PC-3 (cell line): Measurements from ENCODE around the gene ATXN7L2. TPM values are rescaled to one million over a fixed set of nuclear protein-coding genes. Genes with fewer than 3 reads are reported as not detected.

ENCODE experiments used
- ATAC-seq: fragments of 200-7000 bp; cut with Tn5 transposase; 2 replicates; pipeline ENCODE4 v1.9.1; 2020; ENCODE audit warnings: mild to moderate bottlenecking, moderate library complexity
- BruUV-seq: library from RNA; stranded (reverse); fragments of 400-500 nt; replicated peaks from 2 replicates; lab custom pipeline; 2021; lab: Mats Ljungman, UMichigan
- CTCF ChIA-PET: fragments of 300-600 bp; sonication (Branson Sonifier 250); formaldehyde crosslinking; loops from one replicate; lab custom pipeline; 2022; ENCODE audit warnings: antibody characterized with exemption; lab: Charles Lee
- POLR2A ChIA-PET: fragments of 300-600 bp; sonication (Branson Sonifier 250); formaldehyde crosslinking; loops from one replicate; lab custom pipeline; 2022; ENCODE audit warnings: antibody characterized with exemption; ENCODE audit not compliant: unreplicated experiment; lab: Charles Lee
- DNase-seq: peaks from one replicate; pipeline ENCODE4 v3.0.0-alpha.2; 2015
- H2AFZ ChIP-seq: fragments of 300-600 bp; sonication (generic); 2 replicates; pipeline ENCODE4 v1.6.0; 2016; ENCODE audit warnings: antibody characterized with exemption, low read length
- H3F3A ChIP-seq: fragments of 300-600 bp; sonication (generic); one replicate; pipeline ENCODE4 v1.6.0; 2017; ENCODE audit warnings: antibody characterized with exemption, low read length, control low read depth, mild to moderate bottlenecking; ENCODE audit not compliant: unreplicated experiment
- H3K27ac ChIP-seq: fragments of 300-600 bp; sonication (generic); 2 replicates; pipeline ENCODE4 v1.5.1; 2016; ENCODE audit warnings: mild to moderate bottlenecking, low read length
- H3K27me3 ChIP-seq: fragments of 300-600 bp; sonication (generic); 2 replicates; pipeline ENCODE4 v1.6.1; 2016; ENCODE audit warnings: low read length, mixed read lengths
- H3K36me3 ChIP-seq: fragments of 300-600 bp; sonication (generic); 2 replicates; pipeline ENCODE4 v1.6.1; 2016; ENCODE audit warnings: low read depth, mixed run types, low read length, mixed read lengths
- H3K4me1 ChIP-seq: fragments of 300-600 bp; sonication (generic); 2 replicates; pipeline ENCODE4 v1.5.1; 2016; ENCODE audit warnings: low read length; ENCODE audit not compliant: insufficient read depth
- H3K4me2 ChIP-seq: fragments of 300-600 bp; sonication (generic); 2 replicates; pipeline ENCODE4 v1.6.0; 2016; ENCODE audit warnings: low read length
- H3K4me3 ChIP-seq: fragments of 300-600 bp; sonication (generic); 2 replicates; pipeline ENCODE4 v1.5.1; 2016; ENCODE audit warnings: mild to moderate bottlenecking, low read length, mixed read lengths
- H3K79me2 ChIP-seq: fragments of 300-600 bp; sonication (generic); 2 replicates; pipeline ENCODE4 v1.6.1; 2017; ENCODE audit warnings: low read length, mixed read lengths
- H3K9ac ChIP-seq: fragments of 300-600 bp; sonication (generic); 2 replicates; pipeline ENCODE4 v1.6.0; 2016; ENCODE audit warnings: mild to moderate bottlenecking, low read length
- H3K9me2 ChIP-seq: fragments of 300-600 bp; sonication (generic); replicated peaks from 2 replicates; pipeline ENCODE4 v1.6.1; 2016; ENCODE audit warnings: mixed run types, low read length, mixed read lengths
- H3K9me3 ChIP-seq: fragments of 300-600 bp; sonication (generic); 2 replicates; pipeline ENCODE4 v1.6.1; 2016; ENCODE audit warnings: low read length, mixed read lengths
- H4K20me1 ChIP-seq: fragments of 300-600 bp; sonication (generic); 2 replicates; pipeline ENCODE4 v1.6.1; 2016; ENCODE audit warnings: low read length, mixed read lengths
- CTCF ChIP-seq: fragments of 300-600 bp; sonication (generic); conservative IDR thresholded peaks from 2 replicates; pipeline ENCODE4 v1.5.1; 2017; ENCODE audit warnings: antibody characterized with exemption, low read depth, mild to moderate bottlenecking, low read length
- EZH2 ChIP-seq: fragments of 300-600 bp; sonication (generic); IDR thresholded peaks from one replicate; pipeline ENCODE4 v1.6.1; 2017; ENCODE audit warnings: antibody characterized with exemption, mild to moderate bottlenecking, low read length; ENCODE audit not compliant: unreplicated experiment
- EZH2phosphoT487 ChIP-seq: fragments of 300-600 bp; sonication (generic); IDR thresholded peaks from 2 replicates; pipeline ENCODE4 v1.6.1; 2018; ENCODE audit warnings: mild to moderate bottlenecking, antibody characterized with exemption, low read length, borderline replicate concordance
- intact Hi-C: fragments of 100-400 bp; cut with micrococcal nuclease; formaldehyde crosslinking; loops from 2 replicates; pipeline ENCODE4 v1.9.0; 2023
- total RNA-seq: library from RNA; depleted of rRNA; stranded (reverse); fragments of >200 nt; gene quantifications from 2 replicates; pipeline ENCODE4 v1.2.3, GENCODE V29; 2014

The ATXN7L2 gene
- total RNA-seq, 1 experiment from 2014 or later = 9.4 TPM

- H3K4me2 ChIP-seq = peak within 1 kb of the TSS; percentile 97
- H3K27me3 ChIP-seq = no peaks in the 10 kb centered on the region
- H3K36me3 ChIP-seq = no peaks in the 10 kb centered on the region
- CTCF ChIA-PET = interaction anchor here (0.5 kb wide), 1 partner anchor 140 kb away, joined by 3 read pairs; no protein-coding TSS in a partner anchor
- no peaks in the 10 kb centered on the region for H3K79me2 ChIP-seq
- intact Hi-C loops = no loop called here
- peak; percentile 69 for ATAC-seq
- H3F3A ChIP-seq = no peaks in the 10 kb centered on the region
- H3K9me3 ChIP-seq = no peaks in the 10 kb centered on the region
- peaks cover 6% of the 10 kb centered on the region; the same call in 1 of the 2 replicates for H3K4me1 ChIP-seq
- H3K27ac ChIP-seq = no peak within 1 kb of the TSS
- H3K9ac ChIP-seq = peak within 1 kb of the TSS; percentile 40
- H4K20me1 ChIP-seq = no peaks in the 10 kb centered on the region
- peak within 1 kb of the TSS; percentile 97 for H2AFZ ChIP-seq
- POLR2A ChIA-PET = interaction anchor here (0.8 kb wide), 1 partner anchor 26 kb away, joined by 3 read pairs; the partner anchor contains the start of gene ATXN7L2
- H3K4me3 ChIP-seq = peak within 1 kb of the TSS; percentile 77
- no peaks in the 10 kb centered on the region for H3K9me2 ChIP-seq
- DNase-seq = peak; percentile 49
- BruUV-seq = no TSS peak
- TF ChIP-seq EZH2 (no peak), CTCF (no peak), EZH2phosphoT487 (no peak)
Measured at GRCh38 chr1:109509176-109510134, 25.8 kb downstream of the ATXN7L2 start, which contains the start of gene AMIGO1. TSS of gene AMIGO1 (minus strand) at chr1:109509727. CDS start at chr1:109508912, 815 bp downstream.

DNA sequence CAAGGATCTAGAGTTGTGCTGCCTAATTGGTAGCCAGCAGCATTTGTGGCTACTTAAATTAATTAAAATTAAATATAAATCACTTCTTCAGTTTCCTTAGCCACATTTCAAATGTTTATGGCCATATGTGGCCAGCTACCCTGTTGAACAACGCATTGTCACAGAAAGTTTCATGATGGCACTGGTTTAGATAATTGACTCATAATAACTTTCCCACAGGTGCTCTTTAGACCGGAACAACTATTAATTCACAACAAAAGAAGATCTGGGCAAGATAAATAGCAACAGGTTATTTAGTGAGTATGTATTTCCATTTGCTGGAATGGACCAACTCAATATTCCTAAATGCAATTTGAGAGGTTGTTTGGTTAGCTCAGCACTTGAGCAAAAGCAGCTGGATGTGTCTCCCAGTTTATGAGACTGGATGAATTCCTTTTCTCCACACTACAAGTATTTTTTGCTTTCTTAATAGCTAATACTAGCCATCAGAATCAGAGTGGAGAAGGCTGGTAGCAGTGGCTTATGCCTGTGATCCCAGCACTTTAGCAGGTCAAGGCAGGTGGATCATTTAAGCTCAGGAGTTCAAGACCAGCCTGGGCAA, 29.5 kb downstream of the ATXN7L2 start:
- POLR2A ChIA-PET = no interaction called here
- H3F3A ChIP-seq = no peaks in the 10 kb centered on the region
- no peaks in the 10 kb centered on the region for H3K36me3 ChIP-seq
- H3K4me3 ChIP-seq = no peak overlapping the region
- peaks cover 6% of the 10 kb centered on the region; the same call in 1 of the 2 replicates for H3K4me1 ChIP-seq
- no peak overlapping the region for H3K9ac ChIP-seq
- BruUV-seq = no TSS peak
- no peak overlapping the region for H3K27ac ChIP-seq
- no peaks in the 10 kb centered on the region for H3K9me2 ChIP-seq
- no peaks in the 10 kb centered on the region for H3K27me3 ChIP-seq
- ATAC-seq (no peak), DNase-seq (no peak)
- CTCF ChIA-PET = no interaction called here
- H3K4me2 ChIP-seq = no peak overlapping the region
- H3K9me3 ChIP-seq = no peaks in the 10 kb centered on the region
- TF ChIP-seq EZH2phosphoT487 (no peak), CTCF (no peak), EZH2 (no peak)
- intact Hi-C loops = no loop called here
- H4K20me1 ChIP-seq = no peaks in the 10 kb centered on the region
- H2AFZ ChIP-seq = no peak overlapping the region
- H3K79me2 ChIP-seq = no peaks in the 10 kb centered on the region
